Activated T-helper 1 cell treated with anti-CD3 and anti-CD28 coated beads, Interleukin-12 subunit alpha, Interleukin-12 subunit beta, Interleukin-2, Interleukin-4 antibody, amounts not matched to agents 30 ng/mL and 10 ng/mL and 1 ng/mL, durations not matched to agents 14 hours and 24 hours and 36 hours (primary cell): Measurements from ENCODE around the gene LPIN1. TPM values are rescaled to one million over a fixed set of nuclear protein-coding genes. Genes with fewer than 3 reads are reported as not detected.

Experiments used
- DNase-seq: peaks from one replicate; pipeline ENCODE4 v3.0.0; 2021; ENCODE audit warnings: low spot score
- H3K27ac Mint-ChIP-seq: one replicate; pipeline ENCODE4 v1.8.0; 2021; ENCODE audit warnings: mild to moderate bottlenecking, mixed read lengths
- H3K27me3 Mint-ChIP-seq: one replicate; pipeline ENCODE4 v1.8.0; 2022; ENCODE audit warnings: mild to moderate bottlenecking, moderate library complexity, mixed read lengths; ENCODE audit not compliant: insufficient read depth
- H3K36me3 Mint-ChIP-seq: one replicate; pipeline ENCODE4 v1.8.0; 2021; ENCODE audit warnings: low read depth, mixed read lengths
- H3K4me1 Mint-ChIP-seq: one replicate; pipeline ENCODE4 v1.8.0; 2021; ENCODE audit warnings: low read depth, mixed read lengths
- H3K4me3 Mint-ChIP-seq: one replicate; pipeline ENCODE4 v1.8.0; 2021; ENCODE audit warnings: mild to moderate bottlenecking, moderate library complexity, mixed read lengths
- H3K9me3 Mint-ChIP-seq: one replicate; pipeline ENCODE4 v1.8.0; 2021; ENCODE audit warnings: mixed read lengths
- intact Hi-C: fragments of 100-400 bp; cut with micrococcal nuclease; formaldehyde crosslinking; loops from one replicate; pipeline ENCODE4 v1.15.1; 2024
- total RNA-seq: library from RNA; stranded (reverse); gene quantifications from 2 replicates; pipeline ENCODE4 v1.2.3, GENCODE V29; 2022

The LPIN1 gene
- total RNA-seq, 1 donor from 2014 or later: 49.5 TPM

DNA sequence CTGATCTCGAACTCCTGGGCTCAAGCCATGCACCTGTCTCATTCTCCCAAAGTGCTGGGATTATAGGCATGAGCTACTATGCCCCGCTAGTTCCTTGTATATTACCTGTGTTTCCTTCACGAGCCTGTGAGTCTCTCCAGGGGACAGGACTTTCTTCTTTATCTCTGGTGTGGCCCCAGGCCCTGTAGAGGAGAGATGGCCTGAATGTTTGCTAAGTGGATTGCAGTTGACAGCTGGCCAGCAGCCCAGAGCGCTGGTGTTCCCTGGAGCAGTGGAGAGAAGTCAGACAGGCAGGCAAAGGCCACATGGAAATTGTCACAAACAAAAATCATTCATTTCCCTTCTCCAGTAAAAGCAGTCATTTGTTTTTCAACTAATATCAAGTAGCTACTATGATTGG lies 17.9 kb downstream of the LPIN1 start:
- Mint-ChIP-seq H3K4me1 (peaks cover 46% of the 10 kb centered on the region), H3K27me3 (no peaks in the 10 kb centered on the region), H3K9me3 (no peaks in the 10 kb centered on the region), H3K4me3 (no peak overlapping the region), H3K36me3 (peaks cover 41% of the 10 kb centered on the region), H3K27ac (no peak overlapping the region)
- intact Hi-C loops: no loop called here
- DNase-seq: no peak

DNA sequence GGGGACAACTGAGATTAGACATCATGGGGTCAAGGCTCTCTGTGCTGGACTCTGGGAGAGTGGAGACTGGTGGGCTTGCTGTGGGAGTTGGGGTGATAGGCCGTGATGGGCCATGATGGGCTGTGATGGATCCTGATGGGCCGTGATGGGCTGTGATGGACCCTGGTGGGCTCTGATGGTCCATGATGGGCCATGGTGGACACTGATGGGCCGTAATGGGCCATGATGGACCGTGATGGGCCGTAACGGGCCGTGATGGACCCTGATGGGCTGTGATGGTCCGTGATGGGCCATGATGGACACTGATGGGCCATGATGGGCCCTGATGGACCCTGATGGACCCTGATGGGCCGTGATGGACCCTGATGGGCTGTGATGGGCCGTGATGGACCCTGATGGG lies 18.5 kb downstream of the LPIN1 start:
- intact Hi-C loops: no loop called here
- DNase-seq: no peak
- no peak overlapping the region for H3K4me3 Mint-ChIP-seq
- peak overlapping the region; percentile 1 for H3K27ac Mint-ChIP-seq
- H3K4me1 Mint-ChIP-seq: peaks cover 49% of the 10 kb centered on the region
- H3K36me3 Mint-ChIP-seq: peaks cover 44% of the 10 kb centered on the region
- H3K9me3 Mint-ChIP-seq: no peaks in the 10 kb centered on the region
- no peaks in the 10 kb centered on the region for H3K27me3 Mint-ChIP-seq

DNA sequence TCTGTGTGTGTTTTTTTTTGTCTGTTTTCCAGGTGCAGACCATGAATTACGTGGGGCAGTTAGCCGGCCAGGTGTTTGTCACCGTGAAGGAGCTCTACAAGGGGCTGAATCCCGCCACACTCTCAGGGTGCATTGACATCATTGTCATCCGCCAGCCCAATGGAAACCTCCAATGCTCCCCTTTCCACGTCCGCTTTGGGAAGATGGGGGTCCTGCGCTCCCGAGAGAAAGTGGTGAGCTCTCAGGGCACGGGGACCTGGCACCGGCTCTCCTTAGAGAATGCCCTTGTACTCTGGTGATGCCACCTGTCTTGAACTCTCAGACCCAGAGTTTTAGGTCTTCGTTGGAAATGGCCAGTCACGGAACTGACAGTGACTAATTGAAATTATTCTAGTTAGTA lies 19.1 kb downstream of the LPIN1 start:
- peaks cover 46% of the 10 kb centered on the region for H3K36me3 Mint-ChIP-seq
- no peaks in the 10 kb centered on the region for H3K27me3 Mint-ChIP-seq

DNA sequence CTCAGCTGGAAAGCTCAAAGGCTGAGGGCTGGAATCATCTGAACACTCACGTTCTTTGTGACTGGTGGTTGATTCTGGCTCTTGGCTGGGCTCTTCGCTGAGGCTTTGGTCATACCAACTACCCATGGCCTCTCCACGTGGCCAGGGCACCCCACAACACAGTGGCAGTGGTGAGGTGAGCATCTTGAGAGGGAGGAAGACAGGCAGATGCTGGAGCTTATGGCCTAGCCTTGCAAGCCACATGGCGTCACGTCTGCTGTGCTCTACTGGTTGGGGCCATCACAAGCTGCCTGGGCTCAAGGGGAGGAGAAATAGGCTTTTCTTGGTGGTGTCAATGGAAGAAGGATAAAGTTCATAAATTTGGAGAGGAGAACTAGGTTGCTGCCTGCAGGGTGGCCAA lies 19.6 kb downstream of the LPIN1 start:
- H3K9me3 Mint-ChIP-seq: no peaks in the 10 kb centered on the region
- no peak for DNase-seq
- peaks cover 48% of the 10 kb centered on the region for H3K4me1 Mint-ChIP-seq
- peak overlapping the region; percentile 6 for H3K27ac Mint-ChIP-seq
- intact Hi-C loops: no loop called here
- H3K27me3 Mint-ChIP-seq: no peaks in the 10 kb centered on the region
- H3K4me3 Mint-ChIP-seq: no peak overlapping the region
- H3K36me3 Mint-ChIP-seq: peaks cover 49% of the 10 kb centered on the region

More for the DNA sequence above, 19.1 kb downstream of the LPIN1 start:
- no peaks in the 10 kb centered on the region for H3K9me3 Mint-ChIP-seq
- DNase-seq: no peak
- H3K27ac Mint-ChIP-seq: no peak overlapping the region
- H3K4me3 Mint-ChIP-seq: no peak overlapping the region
- intact Hi-C loops: no loop called here
- H3K4me1 Mint-ChIP-seq: peaks cover 51% of the 10 kb centered on the region

DNA sequence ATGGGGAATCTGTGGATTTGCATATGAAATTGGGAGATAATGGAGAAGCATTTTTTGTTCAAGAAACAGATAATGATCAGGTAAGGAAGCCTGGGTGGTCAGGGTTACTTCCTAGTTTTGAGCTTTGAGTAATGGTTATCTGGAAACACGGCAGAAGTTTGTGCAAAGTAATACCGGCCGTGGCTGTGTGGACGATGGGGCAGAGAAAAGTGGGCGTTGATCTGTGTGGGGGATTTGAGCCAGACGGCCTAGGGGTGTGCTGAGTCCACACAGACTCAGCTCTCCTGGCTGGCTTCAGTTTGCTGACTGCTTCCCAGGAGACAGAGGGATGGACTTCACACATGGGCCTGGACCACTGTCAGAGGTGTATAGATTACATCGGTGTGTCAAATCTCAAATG lies 21.3 kb downstream of the LPIN1 start:
- Mint-ChIP-seq H3K4me1 (peaks cover 38% of the 10 kb centered on the region), H3K36me3 (peaks cover 51% of the 10 kb centered on the region), H3K4me3 (no peak overlapping the region), H3K27ac (no peak overlapping the region), H3K27me3 (no peaks in the 10 kb centered on the region), H3K9me3 (no peaks in the 10 kb centered on the region)
- DNase-seq: no peak
- intact Hi-C loops: no loop called here

DNA sequence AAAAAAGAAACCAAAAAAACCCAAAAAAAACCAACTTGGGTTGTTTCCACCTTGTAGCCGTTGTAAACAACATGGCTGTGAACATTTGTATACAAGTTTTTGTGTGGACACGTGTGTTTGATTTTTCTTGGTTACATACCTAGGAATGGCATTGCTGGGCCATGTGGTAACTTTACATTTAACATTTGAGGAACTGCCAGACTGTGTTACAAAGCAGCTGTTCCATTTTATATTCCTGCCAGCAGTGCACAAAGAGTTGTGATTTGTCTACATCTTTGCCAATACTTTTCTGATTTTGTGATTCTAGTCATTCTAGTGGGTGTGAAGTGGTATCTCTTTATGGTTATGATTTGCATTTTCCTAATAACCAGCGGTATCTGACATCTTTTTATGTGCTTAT lies 22.5 kb downstream of the LPIN1 start:
- no peak for DNase-seq
- H3K27ac Mint-ChIP-seq: no peak overlapping the region
- H3K4me3 Mint-ChIP-seq: no peak overlapping the region
- H3K36me3 Mint-ChIP-seq: peaks cover 51% of the 10 kb centered on the region
- peaks cover 42% of the 10 kb centered on the region for H3K4me1 Mint-ChIP-seq
- H3K9me3 Mint-ChIP-seq: no peaks in the 10 kb centered on the region
- H3K27me3 Mint-ChIP-seq: no peaks in the 10 kb centered on the region
- intact Hi-C loops: no loop called here

DNA sequence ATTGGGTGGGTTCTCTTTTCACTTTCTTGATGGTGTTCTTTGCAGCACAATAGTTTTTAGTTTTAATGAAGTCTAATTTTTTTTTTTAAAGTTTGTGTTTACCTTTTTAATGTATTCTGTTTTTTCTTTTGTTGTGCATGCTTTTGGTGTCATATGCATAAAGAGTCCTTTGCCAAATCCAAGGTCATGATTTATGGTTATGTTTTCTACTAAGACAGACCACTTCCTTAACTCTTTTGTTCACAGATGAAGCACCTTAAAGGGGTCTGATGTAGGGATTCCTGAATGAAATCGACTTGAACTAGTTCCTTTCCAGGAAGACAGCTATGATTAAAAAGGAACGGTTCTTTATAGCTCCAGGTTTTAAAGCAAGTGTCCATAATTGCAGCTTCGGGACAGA lies 23.1 kb downstream of the LPIN1 start:
- peak overlapping the region; percentile 15 for H3K27ac Mint-ChIP-seq

DNA sequence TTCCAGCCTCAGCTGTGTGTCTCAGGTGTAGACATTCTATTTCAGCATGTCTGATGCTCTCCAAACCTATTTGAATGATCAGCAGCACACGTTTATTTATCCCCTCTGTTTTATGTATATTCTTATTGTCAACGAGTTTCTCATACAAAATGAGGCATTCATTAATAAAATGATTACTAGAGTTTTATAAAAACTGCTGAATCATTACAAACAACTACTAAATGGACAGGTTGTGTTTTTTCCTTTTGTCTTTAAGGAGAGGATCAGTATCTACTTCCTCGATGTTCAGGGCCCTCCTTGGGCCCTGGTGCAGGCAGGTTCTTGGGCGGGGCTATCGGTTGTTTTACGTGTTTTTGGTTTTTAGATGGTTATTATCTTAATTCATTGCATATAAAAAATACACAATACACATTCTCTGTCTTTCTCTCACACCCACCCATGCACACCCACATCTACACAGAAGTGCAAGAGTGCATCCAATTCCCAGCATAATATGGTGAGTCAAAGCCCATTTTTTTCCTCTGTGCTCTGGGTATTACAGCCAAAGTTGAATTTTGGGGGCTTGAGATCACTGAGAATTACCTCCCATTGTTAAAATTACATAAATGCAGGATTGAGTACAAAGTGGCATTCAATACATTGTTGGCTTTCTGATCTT lies 24.2 kb downstream of the LPIN1 start:
- Mint-ChIP-seq H3K4me1 (peaks cover 48% of the 10 kb centered on the region), H3K36me3 (peaks cover 55% of the 10 kb centered on the region), H3K9me3 (no peaks in the 10 kb centered on the region), H3K27me3 (no peaks in the 10 kb centered on the region), H3K27ac (peak overlapping the region; percentile 54), H3K4me3 (no peak overlapping the region)
- intact Hi-C loops: no loop called here
- DNase-seq: no peak

More for the DNA sequence above, 23.1 kb downstream of the LPIN1 start:
- Mint-ChIP-seq H3K27me3 (no peaks in the 10 kb centered on the region), H3K4me3 (no peak overlapping the region), H3K9me3 (no peaks in the 10 kb centered on the region), H3K36me3 (peaks cover 54% of the 10 kb centered on the region), H3K4me1 (peaks cover 44% of the 10 kb centered on the region)
- no peak for DNase-seq
- intact Hi-C loops: no loop called here

DNA sequence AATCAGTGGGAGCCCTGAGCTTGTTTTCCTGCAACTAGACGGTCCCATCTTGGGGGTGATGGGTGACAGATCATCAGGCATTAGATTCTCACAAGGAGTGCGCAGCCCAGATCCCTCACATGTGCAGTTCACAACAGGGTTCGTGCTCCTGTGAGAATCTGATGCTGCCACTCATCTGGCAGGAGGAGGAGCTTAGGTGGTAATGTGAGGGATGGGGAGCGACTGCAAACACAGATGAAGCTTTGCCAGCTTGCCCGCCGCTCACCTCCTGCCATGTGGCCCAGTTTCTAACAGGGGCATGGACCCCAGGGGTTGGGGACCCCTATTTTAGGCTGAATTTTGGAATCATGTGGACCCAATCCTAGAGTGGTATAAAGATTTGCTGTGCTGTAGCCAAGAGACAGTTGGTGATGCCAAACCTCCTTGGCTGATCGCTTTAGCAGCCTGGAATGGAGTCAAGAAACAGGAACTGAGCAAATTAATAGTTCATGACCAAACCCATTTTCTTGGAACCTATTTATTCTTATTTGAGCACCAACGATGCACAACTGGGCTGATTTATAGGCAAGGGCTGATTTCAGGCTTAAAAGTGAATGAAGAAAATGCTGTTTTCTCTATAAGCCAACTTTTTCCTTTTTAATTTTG lies 25.7 kb downstream of the LPIN1 start:
- peak overlapping the region; percentile 9 for H3K27ac Mint-ChIP-seq
- no peak overlapping the region for H3K4me3 Mint-ChIP-seq
- H3K27me3 Mint-ChIP-seq: no peaks in the 10 kb centered on the region
- H3K9me3 Mint-ChIP-seq: no peaks in the 10 kb centered on the region
- peaks cover 46% of the 10 kb centered on the region for H3K4me1 Mint-ChIP-seq
- intact Hi-C loops: no loop called here
- DNase-seq: no peak
- H3K36me3 Mint-ChIP-seq: peaks cover 45% of the 10 kb centered on the region

DNA sequence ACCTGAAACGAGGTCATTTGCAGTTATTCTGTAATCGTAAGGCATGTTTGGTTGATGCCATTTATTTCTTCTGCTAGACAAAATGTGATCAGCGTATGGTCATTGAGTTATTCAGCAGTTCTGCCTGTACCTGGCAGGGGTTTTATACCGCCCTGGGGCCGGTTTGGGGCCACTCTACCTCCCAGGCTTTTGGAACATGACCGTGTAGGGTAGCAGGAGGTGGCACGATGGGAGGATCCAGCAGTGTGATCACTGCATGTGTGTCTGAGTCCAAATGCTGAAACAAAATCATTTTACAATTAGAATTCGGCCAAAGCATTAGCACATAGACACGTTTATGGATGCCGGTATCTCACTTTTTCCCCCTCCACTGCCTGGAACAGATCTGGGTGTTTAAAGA lies 26.7 kb downstream of the LPIN1 start:
- H3K36me3 Mint-ChIP-seq: peaks cover 48% of the 10 kb centered on the region
- no peak overlapping the region for H3K4me3 Mint-ChIP-seq
- H3K9me3 Mint-ChIP-seq: no peaks in the 10 kb centered on the region
- no peaks in the 10 kb centered on the region for H3K27me3 Mint-ChIP-seq
- H3K4me1 Mint-ChIP-seq: peaks cover 56% of the 10 kb centered on the region
- no peak for DNase-seq
- no peak overlapping the region for H3K27ac Mint-ChIP-seq
- intact Hi-C loops: no loop called here

DNA sequence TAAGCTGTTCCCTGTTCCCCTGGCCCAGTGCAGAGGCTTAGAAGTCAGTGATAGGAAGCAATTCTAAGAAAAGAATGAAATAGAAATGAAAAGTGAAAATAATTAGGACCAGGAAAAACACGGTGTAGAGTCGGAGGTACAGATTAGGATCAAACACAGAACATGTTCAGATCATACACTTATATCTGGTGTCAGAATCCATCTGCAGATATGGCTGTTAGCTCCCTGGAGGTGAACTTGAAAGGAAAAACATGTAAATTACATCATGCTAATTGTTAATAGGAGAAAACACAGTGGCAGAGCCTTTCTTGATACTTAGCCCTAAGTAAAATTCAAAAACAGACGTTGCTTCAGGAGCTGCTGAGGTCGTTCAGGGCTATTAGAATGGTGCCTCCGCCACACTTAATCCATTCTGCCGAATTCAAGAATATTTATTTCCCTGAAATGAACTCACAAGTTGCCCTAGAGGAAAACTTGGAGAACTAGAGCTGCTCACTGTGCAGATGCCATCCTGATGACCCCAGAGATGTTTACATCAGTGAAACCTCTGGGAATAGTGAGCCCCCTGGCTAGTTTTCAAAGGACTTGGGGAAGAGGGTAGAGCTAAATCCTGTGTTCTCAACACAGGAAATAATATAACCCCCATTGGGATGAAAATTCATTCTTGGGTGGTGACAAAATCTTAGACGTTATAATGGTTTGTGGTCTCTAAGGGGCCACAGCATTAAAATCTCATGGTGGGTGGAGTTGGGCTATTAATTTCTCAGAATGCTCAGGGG lies 27.5 kb downstream of the LPIN1 start:
- H3K36me3 Mint-ChIP-seq: peaks cover 50% of the 10 kb centered on the region
- H3K9me3 Mint-ChIP-seq: no peaks in the 10 kb centered on the region
- intact Hi-C loops: no loop called here
- H3K4me1 Mint-ChIP-seq: peaks cover 65% of the 10 kb centered on the region
- peak overlapping the region; percentile 65 for H3K27ac Mint-ChIP-seq
- H3K4me3 Mint-ChIP-seq: peak overlapping the region; percentile 6
- H3K27me3 Mint-ChIP-seq: no peaks in the 10 kb centered on the region
- DNase-seq: no peak

DNA sequence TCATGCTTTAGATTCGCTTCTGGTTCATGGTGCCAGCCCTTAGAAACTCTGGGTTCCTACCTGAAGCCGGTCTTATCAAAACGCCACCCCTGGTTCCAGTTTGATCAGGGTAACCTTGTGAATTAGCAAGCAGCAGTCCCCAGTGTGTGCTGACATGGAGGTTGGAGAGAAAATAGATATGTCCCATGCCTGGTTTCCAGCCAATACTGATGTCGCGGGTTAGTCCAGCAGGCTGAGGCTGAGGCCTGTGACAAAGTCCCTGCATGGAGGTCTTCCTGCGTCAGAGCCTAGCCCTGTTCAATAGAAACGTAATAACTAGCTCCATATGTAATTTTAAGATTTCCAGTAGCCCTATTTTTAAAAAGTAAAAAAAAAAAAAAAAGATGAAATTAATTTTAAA lies 28.2 kb downstream of the LPIN1 start:
- H3K27ac Mint-ChIP-seq: peak overlapping the region; percentile 44
- peaks cover 49% of the 10 kb centered on the region for H3K36me3 Mint-ChIP-seq
- H3K4me3 Mint-ChIP-seq: no peak overlapping the region
- H3K27me3 Mint-ChIP-seq: no peaks in the 10 kb centered on the region
- H3K9me3 Mint-ChIP-seq: no peaks in the 10 kb centered on the region
- H3K4me1 Mint-ChIP-seq: peaks cover 65% of the 10 kb centered on the region
- intact Hi-C loops: no loop called here
- no peak for DNase-seq

DNA sequence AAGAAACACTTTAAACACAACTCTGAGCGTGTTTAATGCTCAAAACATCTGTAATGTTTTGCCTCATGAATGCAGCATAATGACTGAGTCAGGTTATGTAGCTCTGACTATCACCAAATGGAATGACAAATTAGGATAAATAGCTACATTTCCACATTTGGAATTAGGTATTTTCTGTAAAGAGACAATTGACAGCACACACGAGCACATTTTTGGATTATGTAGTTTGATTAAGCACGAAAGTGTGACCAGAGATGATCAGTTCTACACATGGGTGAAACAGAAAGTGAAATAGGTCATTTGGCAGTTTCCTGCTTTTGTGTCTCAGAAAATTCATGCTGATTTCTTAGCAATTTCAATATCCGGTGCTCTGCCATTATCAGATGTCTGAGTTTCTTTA lies 29.0 kb downstream of the LPIN1 start:
- peaks cover 63% of the 10 kb centered on the region for H3K4me1 Mint-ChIP-seq
- intact Hi-C loops: loop anchor here (1.0 to 5.0 kb wide), 3 partner anchors 21 to 643 kb away; a partner anchor contains a TSS
- H3K4me3 Mint-ChIP-seq: peak overlapping the region; percentile 67
- H3K9me3 Mint-ChIP-seq: no peaks in the 10 kb centered on the region
- H3K27me3 Mint-ChIP-seq: no peaks in the 10 kb centered on the region
- peaks cover 53% of the 10 kb centered on the region for H3K36me3 Mint-ChIP-seq
- no peak for DNase-seq
- H3K27ac Mint-ChIP-seq: peak overlapping the region; percentile 82
